Lower leg skin (tissue), 3 donors: ENCODE results near the gene ARHGAP22.

Experiments used
- CTCF ChIP-seq, 3 donors: fragments of 450-650 bp; IDR thresholded peaks; one replicate each; pipeline ENCODE4 v1.5.1; 2016; ENCODE audit warnings: antibody characterized with exemption in 3 of 3, mild to moderate bottlenecking in 3 of 3, moderate library complexity in 2 of 3
- POLR2A ChIP-seq, 2 donors: fragments of 450-650 bp; IDR thresholded peaks; one replicate each; pipeline ENCODE4 v1.6.1; 2016 to 2017; ENCODE audit warnings: antibody characterized with exemption in 2 of 2, mild to moderate bottlenecking in 1 of 2, moderate library complexity in 1 of 2

DNA sequence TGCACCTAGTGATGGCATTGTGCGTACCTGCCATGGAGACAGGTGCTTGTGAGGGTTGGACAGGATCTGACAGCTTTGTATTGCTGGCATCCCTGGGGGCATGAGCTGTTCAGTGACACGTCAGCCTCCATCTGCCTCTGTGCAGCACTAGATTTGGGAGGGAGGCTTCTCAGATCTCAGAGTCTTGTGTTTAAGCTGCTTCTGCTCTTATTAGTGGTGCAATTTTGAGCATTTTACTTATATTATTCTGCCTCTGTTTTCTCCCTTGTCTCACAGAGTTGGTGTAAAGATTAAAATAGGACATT lies 5.1 kb downstream of the ARHGAP22 start:
- TF ChIP-seq CTCF (IDR thresholded peaks at IDR 0.05) (no peak), POLR2A (IDR thresholded peaks at IDR 0.05) (no peak)
